Measurements from ENCODE around the gene UGT1A1. TPM values are rescaled to one million over a fixed set of nuclear protein-coding genes. Genes with fewer than 3 reads are reported as not detected.

UGT1A1 gene
- total and polyA plus RNA-seq, 12 donors = not detected

DNA sequence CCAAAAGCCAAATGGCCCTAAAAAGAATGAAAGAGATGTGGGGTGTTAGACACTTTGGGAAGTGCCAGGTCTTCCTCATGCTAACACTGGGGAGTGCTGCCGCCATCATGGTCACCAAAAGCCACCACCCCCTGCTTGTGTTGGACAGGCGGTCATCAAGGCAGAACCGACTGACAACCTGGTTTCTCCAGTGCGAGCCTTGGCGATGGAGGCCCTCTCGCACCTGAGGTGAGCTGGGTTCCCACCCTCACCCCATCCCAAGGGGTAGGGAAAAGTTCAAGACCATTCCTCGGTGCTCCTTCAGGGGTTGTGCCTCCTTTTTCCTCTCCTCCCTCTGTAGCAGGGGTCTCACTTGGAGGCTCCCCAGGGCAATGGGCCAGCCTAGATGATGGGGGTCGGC is 51.7 kb downstream of the UGT1A1 start:
- 89% methylated on average over 8 of the region's 8 CpGs for WGBS, 2 donors
- Histone ChIP-seq H3K4me1 (no peaks in the 10 kb centered on the region), H3K27ac (no peak overlapping the region), H3K4me3 (no peak overlapping the region), H3K9me3 (peaks cover 0 to 9% (median 0%) of the 10 kb centered on the region in 11 donors), H3K36me3 (no peaks in the 10 kb centered on the region), H3K27me3 (peaks cover 0 to 38% (median 14%) of the 10 kb centered on the region in 7 donors)
- intact Hi-C loops (cut with DNase I) = no loop called here
- DNase-seq (no peak), ATAC-seq (no peak)
- TF ChIP-seq, protein P1, sequence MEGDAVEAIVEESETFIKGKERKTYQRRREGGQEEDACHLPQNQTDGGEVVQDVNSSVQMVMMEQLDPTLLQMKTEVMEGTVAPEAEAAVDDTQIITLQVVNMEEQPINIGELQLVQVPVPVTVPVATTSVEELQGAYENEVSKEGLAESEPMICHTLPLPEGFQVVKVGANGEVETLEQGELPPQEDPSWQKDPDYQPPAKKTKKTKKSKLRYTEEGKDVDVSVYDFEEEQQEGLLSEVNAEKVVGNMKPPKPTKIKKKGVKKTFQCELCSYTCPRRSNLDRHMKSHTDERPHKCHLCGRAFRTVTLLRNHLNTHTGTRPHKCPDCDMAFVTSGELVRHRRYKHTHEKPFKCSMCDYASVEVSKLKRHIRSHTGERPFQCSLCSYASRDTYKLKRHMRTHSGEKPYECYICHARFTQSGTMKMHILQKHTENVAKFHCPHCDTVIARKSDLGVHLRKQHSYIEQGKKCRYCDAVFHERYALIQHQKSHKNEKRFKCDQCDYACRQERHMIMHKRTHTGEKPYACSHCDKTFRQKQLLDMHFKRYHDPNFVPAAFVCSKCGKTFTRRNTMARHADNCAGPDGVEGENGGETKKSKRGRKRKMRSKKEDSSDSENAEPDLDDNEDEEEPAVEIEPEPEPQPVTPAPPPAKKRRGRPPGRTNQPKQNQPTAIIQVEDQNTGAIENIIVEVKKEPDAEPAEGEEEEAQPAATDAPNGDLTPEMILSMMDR (IDR thresholded peaks at IDR 0.05) = no peak

DNA sequence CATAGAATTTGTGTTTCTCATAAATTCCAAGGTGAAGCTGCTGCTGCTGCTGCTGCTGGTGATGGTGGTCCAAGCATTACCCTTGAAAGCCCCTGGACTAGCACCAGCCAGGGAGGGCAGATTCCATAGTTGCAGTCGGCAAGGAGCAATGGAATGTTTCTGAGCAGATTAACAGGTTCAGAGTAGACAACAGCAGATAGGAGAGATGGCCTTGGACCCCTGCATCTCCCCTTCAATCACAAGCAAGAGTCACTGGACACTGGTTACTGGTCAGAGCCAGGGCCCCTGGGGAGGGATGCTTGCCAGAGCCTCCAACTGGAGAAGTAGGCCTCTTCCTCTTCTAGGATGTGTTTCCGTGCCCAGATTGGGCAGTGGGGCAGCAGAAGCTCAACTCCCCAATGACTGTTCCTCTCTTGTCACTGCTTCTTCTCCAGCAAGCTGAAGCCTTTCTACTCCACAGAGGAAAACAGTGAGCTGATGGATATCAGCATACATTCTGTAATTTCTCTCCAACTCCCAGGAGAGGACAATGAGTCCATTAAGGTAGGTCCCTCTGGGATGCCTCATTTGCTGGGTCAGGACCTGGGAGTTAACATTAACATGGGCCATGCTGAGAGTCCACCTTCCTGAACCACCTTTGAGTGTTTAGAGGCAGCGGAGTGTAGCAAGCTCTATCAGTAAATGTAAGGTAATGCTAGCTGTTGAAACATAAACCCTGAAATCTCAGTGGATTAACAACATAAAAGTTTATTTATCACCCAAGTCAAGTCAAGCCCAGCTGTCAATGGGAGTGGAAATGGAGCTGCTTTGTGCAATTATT is 53.4 kb downstream of the UGT1A1 start:
- WGBS, 2 donors = 66 to 67% methylated on average over 3 of the region's 3 CpGs
- H3K27me3 ChIP-seq = peaks cover 0 to 43% (median 9%) of the 10 kb centered on the region in 7 donors

DNA sequence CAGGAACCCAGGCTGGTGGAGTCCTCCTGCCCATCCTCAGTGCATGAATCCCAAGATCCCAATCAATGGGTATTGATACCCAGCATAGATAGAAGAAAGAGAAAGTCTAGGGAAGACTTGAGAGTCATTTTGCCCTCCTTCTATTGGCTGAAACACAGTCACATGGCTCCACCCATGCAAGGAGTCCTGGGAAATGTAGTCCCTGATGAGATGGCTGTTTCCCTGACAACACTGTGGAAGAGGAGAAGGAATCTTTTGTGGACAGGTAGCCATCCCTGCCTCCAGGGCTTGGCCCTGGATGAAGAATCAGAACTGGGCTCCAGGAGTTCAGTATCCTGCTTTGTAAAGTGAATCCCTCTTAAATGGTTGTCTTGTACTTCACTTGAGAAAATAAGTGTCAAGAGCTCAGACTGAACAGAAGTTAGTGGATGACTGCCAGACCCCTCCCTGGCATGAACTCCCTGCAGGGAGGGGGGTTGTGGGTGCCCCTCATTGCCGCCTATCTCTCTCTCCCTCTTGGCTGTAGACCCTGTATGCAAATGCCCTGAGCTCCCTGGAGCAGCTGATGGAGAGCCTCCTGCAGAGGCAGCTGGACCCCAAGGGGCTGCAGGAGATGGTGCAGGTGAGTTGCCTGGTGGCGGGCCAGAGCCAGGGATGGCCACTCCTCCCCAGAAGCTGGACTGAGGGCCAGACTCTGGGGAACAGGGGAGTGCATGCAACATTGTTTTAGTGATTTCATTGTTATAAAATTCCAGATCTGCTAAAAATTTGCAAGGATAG is 54.2 kb downstream of the UGT1A1 start:
- DNase-seq = no peak
- H3K36me3 ChIP-seq = no peaks in the 10 kb centered on the region
- intact Hi-C loops (cut with DNase I) = no loop called here

More for the DNA sequence above, 53.4 kb downstream of the UGT1A1 start:
- H3K9me3 ChIP-seq = peaks cover 0 to 9% (median 0%) of the 10 kb centered on the region in 11 donors
- TF ChIP-seq, protein P1 (IDR thresholded peaks at IDR 0.05) = no peak
- intact Hi-C loops (cut with DNase I) = no loop called here
- H3K36me3 ChIP-seq = no peaks in the 10 kb centered on the region
- ATAC-seq (no peak), DNase-seq (no peak)
- no peaks in the 10 kb centered on the region for H3K4me1 ChIP-seq
- no peak overlapping the region for H3K27ac ChIP-seq
- H3K4me3 ChIP-seq = no peak overlapping the region

DNA sequence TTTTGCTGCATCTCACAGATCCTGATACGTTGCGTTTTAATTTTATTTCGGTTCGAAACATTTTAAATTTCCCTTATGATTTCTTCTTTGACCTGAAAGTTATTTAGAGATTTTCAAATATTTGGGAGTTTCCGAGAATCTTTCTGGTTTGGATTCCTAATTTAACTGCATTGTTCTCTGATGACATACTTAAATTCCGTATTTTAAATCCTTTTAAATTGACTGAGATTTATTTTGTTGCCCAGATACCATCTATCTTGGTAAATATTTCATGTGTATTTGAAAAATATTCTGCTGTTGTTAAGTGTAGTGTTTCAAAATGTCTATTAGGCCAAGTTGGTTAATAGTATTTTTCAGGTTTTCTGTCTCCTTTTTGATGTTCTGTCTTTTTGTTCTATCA is 55.8 kb downstream of the UGT1A1 start:
- H3K27ac ChIP-seq = no peak overlapping the region
- TF ChIP-seq, protein P1 (IDR thresholded peaks at IDR 0.05) = no peak
- no peak overlapping the region for H3K4me3 ChIP-seq
- peaks cover 0 to 35% (median 0%) of the 10 kb centered on the region in 7 donors for H3K27me3 ChIP-seq
- DNase-seq (no peak), ATAC-seq (no peak)
- H3K4me1 ChIP-seq = no peaks in the 10 kb centered on the region
- WGBS, 2 donors = 88 to 92% methylated on average over 6 of the region's 6 CpGs
- intact Hi-C loops (cut with DNase I) = no loop called here
- H3K36me3 ChIP-seq = no peaks in the 10 kb centered on the region
- H3K9me3 ChIP-seq = peaks cover 0 to 9% (median 0%) of the 10 kb centered on the region in 11 donors

More for the DNA sequence above, 54.2 kb downstream of the UGT1A1 start:
- no peak overlapping the region for H3K4me3 ChIP-seq
- H3K9me3 ChIP-seq = peaks cover 0 to 9% (median 0%) of the 10 kb centered on the region in 11 donors
- peaks cover 0 to 40% (median 3%) of the 10 kb centered on the region in 7 donors for H3K27me3 ChIP-seq
- no peak for ATAC-seq
- 52 to 73% methylated on average over 2 of the region's 2 CpGs for WGBS, 2 donors
- no peak overlapping the region for H3K27ac ChIP-seq
- TF ChIP-seq, protein P1 (IDR thresholded peaks at IDR 0.05) = no peak
- no peaks in the 10 kb centered on the region for H3K4me1 ChIP-seq

All from heart right ventricle (tissue), 16 donors.